HG02798 (cell line): Measurements from ENCODE around the gene SNRNP200.
"Not testable (repeated sequence)": the region's sequence is repeated elsewhere in the genome, so short reads cannot be mapped to it uniquely, and the experiment has no call there.

Experiments
- ATAC-seq: cut with Tn5 transposase; IDR thresholded peaks from one replicate; pipeline ENCODE4 v1.9.1; 2021; ENCODE audit warnings: mild to moderate bottlenecking; ENCODE audit not compliant: unreplicated experiment, poor library complexity

SNRNP200 gene

DNA sequence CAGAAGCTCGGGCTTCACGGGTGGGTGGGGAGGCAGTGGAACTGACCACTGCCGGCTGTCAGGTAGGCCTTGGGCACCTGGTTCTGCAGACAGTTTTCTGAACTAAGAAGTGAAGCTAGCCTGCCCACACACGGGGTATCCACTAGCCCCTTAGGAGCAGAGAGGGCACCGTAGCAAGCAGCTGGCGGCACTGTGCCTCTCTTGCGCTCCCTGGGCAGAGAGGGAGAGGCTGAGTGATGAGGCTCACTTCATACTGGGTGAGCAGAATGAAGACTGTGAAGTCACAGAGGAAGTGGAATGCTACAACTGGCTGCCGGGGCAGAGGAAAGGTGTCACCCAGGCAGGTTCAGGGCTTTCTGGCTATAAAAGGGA, 20.5 kb upstream of the SNRNP200 start:
- no peak for ATAC-seq

DNA sequence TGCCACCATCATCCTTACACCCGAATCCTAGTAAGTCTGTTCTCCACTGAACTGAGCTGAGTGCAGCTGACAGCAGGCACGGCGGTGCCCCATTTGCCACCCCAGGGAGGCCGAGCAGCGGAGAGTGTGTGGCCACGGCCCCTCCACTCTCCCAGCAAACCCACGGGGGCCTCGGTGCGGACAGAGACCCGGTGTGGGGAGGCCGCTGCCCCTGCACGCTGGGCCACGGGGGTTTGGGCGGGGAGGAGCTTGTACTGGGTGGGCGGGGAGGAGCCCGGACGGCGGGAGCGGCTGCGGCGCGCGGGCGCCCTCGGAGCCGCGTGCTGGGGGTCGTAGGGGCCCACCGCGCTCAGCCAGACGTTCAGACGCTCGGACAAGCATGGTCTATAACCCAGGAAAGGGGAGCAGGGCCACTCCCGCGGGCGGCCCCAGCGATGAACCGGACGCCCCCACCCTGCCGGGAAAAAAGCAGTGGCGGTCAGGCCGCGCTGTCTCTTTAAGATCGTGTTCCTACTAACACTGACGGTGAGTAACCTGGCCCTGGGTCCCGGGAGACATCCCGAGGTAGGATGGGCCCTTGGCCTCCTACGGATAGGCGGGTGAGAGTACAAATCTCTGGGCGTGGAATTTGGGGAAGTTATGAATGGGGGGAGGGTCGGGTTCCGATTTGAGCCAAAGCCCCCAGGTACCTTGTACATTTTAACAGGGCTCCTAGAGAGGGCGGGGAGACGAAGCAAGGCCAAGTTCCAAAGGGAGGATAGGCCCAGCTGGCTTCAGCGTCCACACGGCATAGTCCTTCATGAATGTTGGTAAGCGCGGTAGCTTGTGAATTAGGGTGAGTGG, 19.9 kb upstream of the SNRNP200 start, which contains the start of gene ITPRIPL1:
Gene ITPRIPL1 (plus strand): TSS at position 277 of the 843 bp plus-strand sequence. CDS start 523 bp downstream, at position 800.
- no peak for ATAC-seq

DNA sequence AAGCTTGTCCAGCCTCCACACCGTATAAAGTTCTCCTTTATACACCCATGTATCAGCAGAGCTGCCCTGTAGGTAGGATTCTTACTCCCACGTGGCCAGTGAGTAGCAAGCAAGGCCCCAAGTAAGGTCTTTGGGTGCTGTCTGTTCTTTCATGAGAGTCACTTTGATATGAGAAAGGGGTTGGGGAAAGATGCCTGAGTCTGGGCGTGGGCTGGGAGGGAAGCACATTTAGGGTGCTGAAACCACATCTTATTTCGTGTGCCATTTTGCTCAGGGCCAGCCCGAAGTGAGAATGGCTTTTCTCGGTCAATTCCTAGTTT, 19.3 kb upstream of the SNRNP200 start:
- ATAC-seq: no peak

DNA sequence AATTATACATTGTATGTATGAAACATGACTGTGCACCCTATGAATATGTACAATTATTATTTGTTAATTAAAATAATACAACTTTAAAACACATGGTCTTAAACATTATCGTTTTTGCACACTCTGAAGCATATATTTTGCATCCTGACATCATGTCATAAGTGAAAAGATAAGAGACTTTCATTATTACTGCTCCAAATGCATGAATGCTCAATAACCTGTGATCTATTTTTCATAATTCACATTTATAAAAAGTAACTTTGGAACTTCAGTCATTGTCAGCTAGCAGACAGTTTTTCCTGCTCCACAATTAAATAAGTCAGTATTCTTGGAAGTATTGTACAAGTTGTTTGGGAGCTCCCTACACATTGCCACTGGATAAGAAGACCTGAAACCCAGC, 18.5 kb upstream of the SNRNP200 start:
- no peak for ATAC-seq

DNA sequence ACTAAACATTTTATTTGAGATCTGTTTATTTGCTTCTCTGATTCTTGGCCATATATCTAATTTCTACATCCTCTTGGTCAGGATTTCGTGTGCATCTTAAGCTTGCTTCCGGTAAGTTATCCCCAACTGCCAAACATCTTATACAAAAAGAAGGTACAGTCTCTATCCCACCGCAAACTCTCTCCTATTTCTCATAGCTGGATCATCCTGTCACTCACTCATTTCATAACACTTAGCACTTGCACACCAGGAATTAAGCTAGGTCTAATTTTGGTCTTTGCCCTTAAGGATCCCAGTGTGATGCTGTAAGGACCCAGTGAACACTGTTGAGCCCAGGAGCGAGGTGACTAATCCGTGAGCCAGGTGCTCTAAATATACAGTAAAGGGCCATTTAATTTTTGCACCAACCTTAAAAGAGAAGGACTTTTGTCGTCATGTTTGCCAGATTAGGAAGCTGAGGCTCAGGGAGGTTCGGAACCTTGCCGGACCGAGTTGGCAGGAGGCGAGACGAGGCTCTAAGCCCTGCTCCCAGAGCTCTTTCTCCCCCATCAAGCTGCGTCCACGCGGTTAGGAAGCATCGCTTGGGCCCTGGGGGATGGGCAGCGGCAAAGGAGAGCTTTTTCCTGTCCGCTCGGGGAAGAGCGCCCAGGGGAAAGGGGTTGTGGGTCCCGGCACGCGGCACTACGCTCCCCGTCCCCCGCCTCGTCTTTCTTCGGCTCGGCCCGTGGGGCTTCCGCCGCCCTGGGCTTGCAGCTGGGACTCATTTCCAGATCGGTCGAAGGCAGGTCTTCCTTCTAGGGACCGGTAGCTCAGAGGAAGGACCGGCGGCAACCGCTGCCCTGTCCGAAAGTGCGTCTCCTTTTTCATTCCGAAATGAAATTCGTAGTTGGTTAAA, 15.6 kb upstream of the SNRNP200 start:
- peak; percentile 27 for ATAC-seq

DNA sequence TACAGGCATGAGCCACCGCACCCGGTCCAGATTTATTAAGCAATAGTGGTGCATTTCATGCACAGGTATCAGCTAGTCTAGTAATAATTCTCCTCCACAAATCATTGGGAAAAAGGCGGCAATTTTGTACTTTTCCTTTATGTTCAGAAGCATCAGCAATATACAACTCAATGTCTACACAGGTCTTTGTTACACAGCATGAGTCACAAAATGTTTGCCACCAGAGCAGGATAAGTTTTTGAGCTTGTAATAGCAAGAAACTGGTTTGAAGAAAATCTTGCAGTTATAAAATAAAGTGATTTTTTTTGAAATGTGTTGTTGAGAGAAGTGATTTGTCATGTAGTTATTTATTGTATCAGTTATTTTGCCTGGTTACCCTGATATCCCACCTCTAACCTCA, 15.0 kb upstream of the SNRNP200 start:
- ATAC-seq: no peak

DNA sequence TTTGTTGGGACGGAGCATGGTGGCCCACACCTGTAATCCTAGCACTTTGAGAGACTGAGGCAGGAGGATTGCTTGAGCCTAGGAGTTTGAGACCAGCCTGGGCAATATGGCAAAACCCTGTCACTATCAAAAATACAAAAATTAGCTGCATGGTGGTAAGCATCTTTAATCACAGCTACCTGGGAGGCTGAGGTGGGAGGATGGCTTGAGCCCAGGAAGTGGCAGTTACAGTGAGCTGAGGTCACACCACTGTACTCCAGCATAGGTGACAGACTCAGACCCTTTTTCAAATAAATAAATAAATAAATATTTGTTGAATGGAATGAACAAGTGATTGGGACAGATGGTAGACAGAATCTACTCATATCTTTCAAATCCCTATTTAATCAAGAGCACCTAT, 14.1 kb upstream of the SNRNP200 start:
- ATAC-seq: no peak

DNA sequence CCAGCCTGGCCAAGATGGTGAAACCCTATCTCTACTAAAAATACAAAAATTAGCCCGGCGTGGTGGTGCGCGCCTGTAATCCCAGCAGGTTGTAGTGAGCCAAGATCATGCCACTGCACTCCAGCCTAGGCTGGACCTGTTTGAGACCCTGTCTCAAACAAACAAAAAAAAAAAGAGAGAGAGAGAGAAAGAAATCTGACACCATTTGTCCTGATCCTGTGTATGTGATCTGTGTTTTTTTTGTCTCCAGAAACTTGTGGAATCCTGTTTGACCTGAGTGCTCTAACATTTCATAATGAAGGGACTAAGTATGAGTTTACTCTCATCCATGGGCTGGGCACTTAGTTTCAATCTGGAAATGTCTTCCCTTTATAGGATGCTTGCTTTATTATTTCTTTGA, 13.4 kb upstream of the SNRNP200 start:
- no peak for ATAC-seq

DNA sequence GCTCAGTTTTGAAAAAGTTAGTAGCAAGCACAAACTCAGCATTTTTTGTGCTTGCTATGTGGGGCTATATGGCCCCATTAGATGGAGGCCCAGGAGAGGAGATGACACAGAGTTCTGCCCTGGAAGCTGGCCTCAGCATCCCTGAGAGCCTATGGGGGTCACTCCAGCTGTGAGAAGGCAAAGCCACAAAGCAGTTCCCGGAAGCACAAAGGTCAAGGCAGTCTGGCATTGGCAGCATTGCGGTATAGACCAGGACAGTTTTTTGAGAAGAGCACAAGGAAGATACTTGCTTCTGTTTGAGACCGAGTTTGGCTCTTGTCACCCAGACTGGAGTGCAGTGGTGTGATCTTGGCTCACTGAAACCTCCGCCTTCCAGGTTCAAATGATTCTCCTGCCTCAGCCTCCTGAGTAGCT, 12.2 kb upstream of the SNRNP200 start:
- ATAC-seq: no peak

DNA sequence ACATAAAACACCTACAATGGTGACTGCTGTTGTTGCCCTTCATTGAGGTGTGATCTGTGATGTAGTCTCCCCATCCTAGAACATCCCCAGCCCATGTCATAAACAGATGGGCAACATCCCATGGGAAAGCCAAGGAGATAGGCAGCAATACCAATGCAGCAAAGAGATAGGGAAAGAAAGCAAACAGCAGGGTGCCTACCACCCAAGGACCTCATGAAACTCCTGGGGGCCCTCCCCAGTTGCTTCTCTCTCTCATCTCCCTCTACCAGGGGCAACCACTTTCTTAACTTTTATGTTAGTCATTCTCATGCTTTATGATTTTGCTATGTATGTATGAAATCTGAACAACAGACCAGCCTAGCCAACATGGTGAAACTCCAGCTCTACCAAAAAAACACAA, 11.7 kb upstream of the SNRNP200 start:
- no peak for ATAC-seq

DNA sequence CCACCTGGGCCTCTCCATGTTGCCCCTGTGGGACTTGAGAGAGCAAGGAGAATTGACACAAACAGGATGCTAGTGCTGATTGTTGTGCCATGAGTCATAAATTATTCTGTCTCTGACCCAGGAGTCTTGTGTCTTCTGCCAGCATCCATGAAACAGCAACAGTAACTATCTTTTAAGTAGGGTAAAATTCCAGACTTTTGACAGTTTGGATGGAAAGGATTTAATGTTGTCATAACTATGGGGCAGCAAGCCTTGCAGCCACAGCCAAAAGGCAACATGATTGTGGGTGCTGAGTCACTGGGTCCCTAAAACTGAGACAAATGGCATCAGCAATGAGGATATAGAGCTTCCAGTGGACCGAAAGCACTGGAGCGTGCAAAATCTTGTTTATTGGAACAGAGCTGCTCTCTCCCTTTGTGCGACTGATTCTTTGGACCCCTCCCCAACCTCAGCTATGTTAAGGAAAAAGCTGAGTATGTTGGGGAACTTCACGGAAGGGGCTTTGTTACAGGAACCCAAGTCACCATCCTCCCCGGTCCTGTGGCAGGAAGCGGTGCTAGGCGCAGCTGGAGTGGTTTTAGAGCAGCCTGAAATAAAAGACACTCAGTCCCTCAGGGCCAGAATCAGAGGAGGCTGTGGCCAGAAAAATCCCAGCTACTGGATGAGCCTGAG, 10.2 kb upstream of the SNRNP200 start:
- peak; percentile 51 for ATAC-seq

DNA sequence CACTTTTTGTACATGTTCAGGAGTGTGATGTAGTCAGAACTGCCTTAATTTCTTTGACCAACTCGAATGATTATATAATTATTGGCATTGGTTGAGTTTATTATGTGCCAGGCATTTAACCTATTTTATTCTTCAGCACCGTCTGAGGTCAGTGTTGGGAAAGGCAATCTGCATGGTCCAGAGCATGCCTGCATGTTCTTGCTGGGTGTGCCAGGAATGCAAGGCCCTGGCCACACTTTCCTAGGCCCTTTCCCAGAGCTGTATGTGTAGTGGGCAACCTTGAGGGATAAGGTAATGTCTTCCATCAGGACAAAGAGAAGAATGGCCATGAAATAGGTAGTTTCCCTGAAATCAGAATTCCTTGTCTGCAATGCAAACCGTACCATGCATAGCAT, 9.7 kb upstream of the SNRNP200 start:
- ATAC-seq: no peak

DNA sequence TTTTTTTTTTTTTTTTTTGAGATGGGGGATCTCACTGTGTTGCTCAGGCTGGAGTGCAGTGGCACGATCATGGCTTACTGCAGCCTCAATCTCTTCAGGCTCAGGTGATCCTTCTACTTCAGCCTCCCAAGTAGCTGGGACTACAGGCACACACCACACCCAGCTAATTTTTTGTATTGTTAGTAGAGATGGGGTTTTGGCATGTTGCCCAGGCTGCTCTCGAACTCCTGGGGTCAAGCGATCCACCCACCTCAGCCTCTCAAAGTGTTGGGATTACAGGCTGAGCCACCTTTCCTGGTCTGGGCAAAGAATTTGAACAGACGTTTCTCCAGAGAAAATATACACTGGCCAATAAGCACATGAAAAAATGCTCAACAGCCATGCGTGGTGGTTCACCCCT, 2.9 kb upstream of the SNRNP200 start:
- ATAC-seq: no peak

DNA sequence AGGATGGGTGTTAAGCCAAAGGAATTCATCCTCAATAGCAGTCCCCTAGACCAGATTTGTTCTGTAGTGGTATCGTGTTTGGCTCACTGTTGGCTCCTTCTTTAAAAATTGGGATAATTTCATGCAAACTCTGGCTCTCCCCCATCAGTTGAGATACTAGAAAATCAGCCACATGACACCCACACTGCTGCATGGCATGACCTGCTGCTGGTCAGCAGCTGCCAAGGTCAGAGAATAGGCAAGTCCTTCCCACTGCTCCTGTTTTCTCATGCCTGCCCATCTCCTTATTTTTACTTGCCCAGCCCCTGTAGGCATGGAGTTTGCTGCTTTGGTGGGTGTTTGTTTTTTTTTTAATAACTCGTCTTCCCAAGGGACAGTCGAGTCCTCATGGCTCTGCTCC, 1.0 kb upstream of the SNRNP200 start:
- ATAC-seq: no peak

DNA sequence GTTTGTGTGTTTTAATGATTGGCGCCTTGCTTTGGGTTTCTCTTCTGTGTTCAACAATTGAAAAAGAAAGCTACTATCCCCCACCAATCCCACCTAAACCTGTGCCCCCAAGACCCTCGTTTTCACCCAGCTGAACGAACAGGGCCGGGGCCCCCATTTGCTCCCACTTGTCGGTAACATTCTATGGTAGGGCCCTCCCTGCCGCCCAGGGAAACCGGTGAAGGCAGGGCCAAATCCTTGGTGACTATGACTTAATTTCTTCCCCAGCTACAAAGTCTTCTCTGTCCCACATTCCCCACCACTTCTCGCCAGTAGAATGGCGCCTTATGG, 598 bp upstream of the SNRNP200 start:
- ATAC-seq: no peak

DNA sequence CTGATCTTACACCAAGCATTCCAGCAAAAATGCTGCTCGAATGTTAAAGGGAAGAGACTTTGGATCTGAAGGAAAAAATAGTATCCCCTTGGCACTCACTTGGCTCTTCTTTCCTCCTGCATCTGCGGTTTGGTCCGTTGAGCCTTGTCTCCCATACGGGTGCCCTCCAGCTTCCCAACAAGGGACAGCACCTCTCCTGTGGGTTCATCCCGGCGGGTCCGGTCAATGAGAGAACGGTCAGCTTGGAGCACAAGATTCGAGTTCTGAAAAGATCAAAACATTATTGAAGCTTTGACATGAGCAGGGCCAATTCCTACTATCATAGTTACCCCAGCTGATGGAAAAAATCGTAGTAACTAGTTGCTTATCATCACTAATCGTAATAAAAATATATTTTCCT, 740 bp downstream of the SNRNP200 start:
- no peak for ATAC-seq

DNA sequence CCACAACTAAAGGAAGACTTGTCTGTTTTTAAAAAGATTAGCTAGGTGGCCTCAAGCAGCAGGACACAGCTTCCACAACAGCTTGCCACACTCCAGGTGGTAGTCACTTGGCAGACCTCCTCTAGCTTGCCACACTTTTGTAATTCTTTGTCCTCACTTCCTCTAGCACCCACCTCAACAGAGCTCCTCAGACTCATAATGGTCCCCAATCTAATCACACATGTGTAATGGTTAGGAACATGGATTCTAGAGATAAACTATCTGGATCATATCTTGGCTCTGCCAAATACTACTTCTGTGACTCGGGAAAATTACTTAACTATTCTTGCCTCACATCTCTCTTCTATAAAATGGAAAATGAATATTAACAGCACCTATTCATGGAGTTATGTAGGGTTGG, 3.5 kb downstream of the SNRNP200 start:
- ATAC-seq: no peak

DNA sequence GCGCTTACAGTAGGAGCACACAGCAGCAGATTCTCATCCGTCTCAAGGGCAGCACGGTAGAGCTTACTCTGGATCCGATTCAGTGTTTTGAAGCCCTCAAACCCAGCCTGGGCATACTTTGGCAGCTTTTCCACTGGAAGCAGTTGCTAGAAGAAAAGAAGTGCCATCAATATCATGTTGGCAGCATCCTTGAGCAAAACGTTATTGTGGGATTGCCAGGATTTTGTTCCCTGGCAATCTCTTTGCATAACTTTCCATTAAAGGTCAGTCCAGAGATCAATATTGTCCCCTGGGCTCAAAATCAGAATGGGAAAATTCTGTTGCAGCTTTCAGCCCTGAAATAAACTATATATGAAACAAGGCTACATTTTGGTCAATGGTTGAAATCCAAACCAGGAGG, 8.4 kb downstream of the SNRNP200 start:
- no peak for ATAC-seq

DNA sequence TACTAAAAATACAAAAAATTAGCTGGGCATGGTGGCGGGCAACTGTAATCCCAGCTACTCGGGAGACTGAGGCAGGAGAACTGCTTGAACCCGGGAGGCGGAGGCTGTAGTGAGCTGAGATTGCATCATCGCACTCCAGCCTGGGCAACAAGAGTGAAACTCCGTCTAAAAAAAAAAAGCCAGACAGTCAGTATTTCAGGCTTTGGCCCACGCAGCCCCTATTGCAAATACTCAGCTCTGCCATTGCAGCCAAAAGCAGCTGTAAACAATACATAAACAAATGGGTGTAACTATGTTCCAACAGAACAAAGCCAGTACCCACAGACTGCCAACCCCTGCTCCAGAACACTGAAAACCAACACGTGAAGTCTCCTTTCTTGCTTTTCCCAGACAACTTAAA, 11.1 kb downstream of the SNRNP200 start:
- not testable (repeated sequence) for ATAC-seq

DNA sequence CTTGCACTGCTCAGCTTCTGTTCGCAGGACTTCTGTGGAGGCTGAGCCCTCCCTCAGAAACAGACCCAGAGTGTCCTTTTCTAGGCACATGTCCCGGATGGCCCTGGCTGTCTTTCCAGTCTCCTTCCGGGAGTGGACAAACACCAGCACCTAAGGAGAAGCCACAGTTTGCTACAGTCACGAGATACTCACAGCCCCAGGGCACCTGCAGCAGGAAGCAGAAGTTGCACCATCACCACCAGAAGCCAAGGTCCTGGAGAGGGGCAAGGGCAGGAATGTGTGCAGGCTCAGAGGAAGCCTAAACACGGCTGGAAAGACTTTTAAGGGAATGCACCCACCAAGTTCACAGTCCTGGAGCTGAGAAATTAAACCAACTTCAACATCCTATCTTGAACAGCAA, 13.6 kb downstream of the SNRNP200 start:
- ATAC-seq: no peak

DNA sequence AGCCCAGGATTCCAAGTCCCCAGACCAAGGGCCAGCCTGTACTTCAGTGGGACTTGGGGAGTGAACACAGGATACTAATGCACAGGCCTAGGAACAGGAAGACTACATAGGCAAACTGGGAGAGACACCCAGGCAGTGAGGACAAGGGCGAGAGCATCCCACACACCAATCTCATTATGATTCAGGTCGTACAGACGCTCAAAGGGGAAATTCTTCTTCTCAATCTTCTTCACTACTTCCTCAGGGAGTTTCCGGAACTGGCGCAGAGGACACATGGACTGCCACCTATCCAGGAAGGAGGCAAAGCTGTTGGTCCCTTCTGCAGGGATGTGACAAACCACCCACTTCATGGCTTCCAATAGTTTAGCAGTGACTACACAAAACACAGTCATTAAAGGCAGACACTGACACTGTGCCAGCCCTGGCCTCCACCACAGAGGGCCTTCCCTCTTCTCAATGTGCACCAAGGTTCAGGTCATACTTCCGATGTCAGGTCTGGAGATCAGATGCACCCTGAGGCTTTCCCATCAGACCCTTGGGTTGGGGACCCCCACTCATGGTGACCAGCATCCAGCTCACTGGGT, 18.0 kb downstream of the SNRNP200 start:
- no peak for ATAC-seq
